Measurements from ENCODE around the gene RXRG. TPM values are rescaled to one million over a fixed set of nuclear protein-coding genes. Genes with fewer than 3 reads are reported as not detected.

The RXRG gene
- total RNA-seq, 1 donor from 2014 or later, result not detected

- H2AFZ ChIP-seq (ENCODE audit: low read depth, low read length), result no peak overlapping the region
- H3K36me3 Mint-ChIP-seq (ENCODE audit: low read depth, unreplicated experiment), result peaks cover 4% of the 10 kb centered on the region
- peaks cover 26% of the 10 kb centered on the region for H3K27me3 ChIP-seq (ENCODE audit: insufficient read depth, low read length)
- H3K4me3 Mint-ChIP-seq (ENCODE audit: unreplicated experiment), result no peak overlapping the region
- H3K27me3 Mint-ChIP-seq (ENCODE audit: low read depth, unreplicated experiment), result peaks cover 89% of the 10 kb centered on the region
- no peaks in the 10 kb centered on the region for H3K9me3 Mint-ChIP-seq (ENCODE audit: unreplicated experiment)
- no peaks in the 10 kb centered on the region for H3K36me3 ChIP-seq (ENCODE audit: insufficient read depth, low read length)
- no peaks in the 10 kb centered on the region for H4K20me1 ChIP-seq (ENCODE audit: insufficient read depth, low read length)
- FAIRE-seq (no peak), DNase-seq (ENCODE audit: low read depth) (peak; percentile 48)
- no peaks in the 10 kb centered on the region for H3K4me1 ChIP-seq (ENCODE audit: insufficient read depth, low read length)
- no peaks in the 10 kb centered on the region for H3K9me3 ChIP-seq (ENCODE audit: insufficient read depth, low read depth, low read length)
- TF ChIP-seq, protein P1, sequence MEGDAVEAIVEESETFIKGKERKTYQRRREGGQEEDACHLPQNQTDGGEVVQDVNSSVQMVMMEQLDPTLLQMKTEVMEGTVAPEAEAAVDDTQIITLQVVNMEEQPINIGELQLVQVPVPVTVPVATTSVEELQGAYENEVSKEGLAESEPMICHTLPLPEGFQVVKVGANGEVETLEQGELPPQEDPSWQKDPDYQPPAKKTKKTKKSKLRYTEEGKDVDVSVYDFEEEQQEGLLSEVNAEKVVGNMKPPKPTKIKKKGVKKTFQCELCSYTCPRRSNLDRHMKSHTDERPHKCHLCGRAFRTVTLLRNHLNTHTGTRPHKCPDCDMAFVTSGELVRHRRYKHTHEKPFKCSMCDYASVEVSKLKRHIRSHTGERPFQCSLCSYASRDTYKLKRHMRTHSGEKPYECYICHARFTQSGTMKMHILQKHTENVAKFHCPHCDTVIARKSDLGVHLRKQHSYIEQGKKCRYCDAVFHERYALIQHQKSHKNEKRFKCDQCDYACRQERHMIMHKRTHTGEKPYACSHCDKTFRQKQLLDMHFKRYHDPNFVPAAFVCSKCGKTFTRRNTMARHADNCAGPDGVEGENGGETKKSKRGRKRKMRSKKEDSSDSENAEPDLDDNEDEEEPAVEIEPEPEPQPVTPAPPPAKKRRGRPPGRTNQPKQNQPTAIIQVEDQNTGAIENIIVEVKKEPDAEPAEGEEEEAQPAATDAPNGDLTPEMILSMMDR (IDR thresholded peaks at IDR 0.05; ENCODE audit: insufficient read depth, low read depth, low read length), result no peak
- no peak for TF ChIP-seq EZH2 (IDR thresholded peaks at IDR 0.05; ENCODE audit: insufficient read depth, low read length)
- no peak overlapping the region for H3K9ac ChIP-seq (ENCODE audit: low read length)
- H3K27ac Mint-ChIP-seq (ENCODE audit: unreplicated experiment), result no peak overlapping the region
- peaks cover 4% of the 10 kb centered on the region for H3K4me1 Mint-ChIP-seq (ENCODE audit: low read depth, unreplicated experiment)
- no peak overlapping the region for H3K4me2 ChIP-seq (ENCODE audit: low read length)
- no peaks in the 10 kb centered on the region for H3K79me2 ChIP-seq (ENCODE audit: insufficient read depth, low read length)
- no peak overlapping the region for H3K4me3 ChIP-seq (ENCODE audit: insufficient read depth, low read depth, low read length)
- no peak overlapping the region for H3K27ac ChIP-seq (ENCODE audit: low read depth, low read length)
Observed at GRCh38 chr1:165381745-165382505, 63.0 kb downstream of the RXRG start.

GRCh38 chr1:165376811-165377311 lies 68.1 kb downstream of the RXRG start:
- Mint-ChIP-seq H3K27ac (ENCODE audit: unreplicated experiment) (no peak overlapping the region), H3K36me3 (ENCODE audit: low read depth, unreplicated experiment) (peaks cover 3% of the 10 kb centered on the region), H3K4me1 (ENCODE audit: low read depth, unreplicated experiment) (peaks cover 5% of the 10 kb centered on the region), H3K4me3 (ENCODE audit: unreplicated experiment) (peak overlapping the region; percentile 81), H3K9me3 (ENCODE audit: unreplicated experiment) (no peaks in the 10 kb centered on the region), H3K27me3 (ENCODE audit: low read depth, unreplicated experiment) (peaks cover 86% of the 10 kb centered on the region)
- FAIRE-seq (no peak), DNase-seq (ENCODE audit: low read depth) (no peak)
- Histone ChIP-seq H3K27me3 (ENCODE audit: insufficient read depth, low read length) (peaks cover 34% of the 10 kb centered on the region), H4K20me1 (ENCODE audit: insufficient read depth, low read length) (no peaks in the 10 kb centered on the region), H3K4me3 (ENCODE audit: insufficient read depth, low read depth, low read length) (peak overlapping the region; percentile 47), H3K9ac (ENCODE audit: low read length) (peak overlapping the region; percentile 8), H3K4me2 (ENCODE audit: low read length) (peak overlapping the region; percentile 83), H3K9me3 (ENCODE audit: insufficient read depth, low read depth, low read length) (no peaks in the 10 kb centered on the region), H3K4me1 (ENCODE audit: insufficient read depth, low read length) (peaks cover 13% of the 10 kb centered on the region), H3K27ac (ENCODE audit: low read depth, low read length) (no peak overlapping the region), H2AFZ (ENCODE audit: low read depth, low read length) (peak overlapping the region; percentile 44), H3K79me2 (ENCODE audit: insufficient read depth, low read length) (no peaks in the 10 kb centered on the region), H3K36me3 (ENCODE audit: insufficient read depth, low read length) (no peaks in the 10 kb centered on the region)
- TF ChIP-seq, protein P1 (IDR thresholded peaks at IDR 0.05; ENCODE audit: insufficient read depth, low read depth, low read length), result no peak
- no peak for TF ChIP-seq EZH2 (IDR thresholded peaks at IDR 0.05; ENCODE audit: insufficient read depth, low read length)
